Activated CD8-positive, alpha-beta memory T cell treated with anti-CD3 and anti-CD28 coated beads, Interleukin-2, amount 50 U/mL, for 24 hours (primary cell): ENCODE results near the gene SCLT1.

Experiments used
- DNase-seq: peaks from one replicate; pipeline ENCODE4 v3.0.0-alpha.2; 2020; ENCODE audit errors: extremely low read depth

The SCLT1 gene

DNA sequence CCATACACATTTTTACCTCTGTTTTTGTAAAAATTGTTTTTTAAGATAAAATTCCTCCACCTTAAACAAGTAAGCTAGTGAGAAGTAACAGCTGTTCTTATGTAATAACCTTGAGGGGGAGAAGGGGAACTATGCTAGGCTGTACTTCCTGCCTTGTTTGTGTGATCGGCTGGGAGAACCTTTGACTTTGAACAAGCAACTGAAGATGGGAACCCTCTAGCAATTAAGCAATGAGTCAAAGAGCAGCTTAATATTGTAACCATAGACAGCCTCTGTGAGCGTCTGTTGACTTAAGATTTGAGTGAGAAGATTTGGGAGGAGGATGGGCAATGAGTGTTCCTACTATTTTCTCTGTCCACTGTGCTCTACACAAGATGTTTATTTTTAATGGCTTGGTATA is 135.1 kb downstream of the SCLT1 start:
- DNase-seq = no peak

DNA sequence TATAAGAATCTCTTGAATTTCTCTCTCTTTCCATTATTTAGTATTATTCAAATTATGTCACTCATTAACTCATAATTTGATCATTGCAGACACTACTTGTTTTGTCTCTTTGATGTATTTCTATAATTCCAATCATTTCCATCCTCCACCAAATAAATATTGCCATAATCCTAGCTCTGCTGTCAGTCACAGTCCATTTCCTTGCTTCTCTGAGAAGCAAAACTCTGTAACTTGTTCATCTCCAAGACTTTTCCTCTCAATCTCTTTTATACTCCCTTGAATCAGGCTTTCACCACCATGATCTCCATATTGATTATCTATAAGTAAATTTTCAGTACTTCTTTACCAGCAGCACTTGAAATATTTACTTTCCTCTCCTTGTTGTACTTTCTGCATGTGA is 135.9 kb downstream of the SCLT1 start:
- no peak for DNase-seq

DNA sequence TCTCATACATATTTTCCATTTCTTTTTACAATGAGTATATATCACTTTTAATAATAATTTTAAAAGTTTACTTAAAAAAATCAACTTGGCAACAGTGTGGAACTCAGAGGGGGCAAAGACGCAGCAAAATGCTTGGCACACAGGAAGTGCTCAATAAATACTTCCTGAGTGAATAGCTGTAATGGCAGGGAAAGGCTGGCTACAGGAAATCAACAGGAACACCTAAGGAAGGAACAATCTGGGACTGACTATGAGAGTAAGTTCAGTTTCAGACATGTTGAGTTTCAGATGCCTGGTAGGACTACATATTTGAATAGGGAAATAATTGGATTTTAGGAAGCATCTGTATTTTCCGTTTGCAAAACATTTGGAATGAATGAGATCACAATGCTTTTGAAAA is 137.6 kb downstream of the SCLT1 start:
- DNase-seq = no peak

DNA sequence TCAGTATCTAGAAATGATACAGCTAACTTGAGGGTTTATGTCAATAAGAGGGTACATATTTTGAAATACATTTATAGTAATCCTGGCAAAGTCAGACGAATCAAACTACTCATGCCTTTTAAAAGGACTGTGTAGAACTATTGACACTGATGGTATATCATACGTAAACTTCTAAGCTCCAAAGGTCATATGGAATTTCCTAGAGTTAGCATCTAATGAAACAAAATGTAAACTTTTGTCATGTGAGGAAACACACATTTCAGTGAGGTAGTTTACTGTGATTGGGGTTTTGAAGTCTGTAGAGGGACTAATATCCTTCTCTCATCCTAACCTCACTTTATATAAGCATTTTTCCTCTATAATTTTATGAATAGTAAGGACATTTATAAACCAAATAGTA is 138.4 kb downstream of the SCLT1 start:
- DNase-seq = no peak

DNA sequence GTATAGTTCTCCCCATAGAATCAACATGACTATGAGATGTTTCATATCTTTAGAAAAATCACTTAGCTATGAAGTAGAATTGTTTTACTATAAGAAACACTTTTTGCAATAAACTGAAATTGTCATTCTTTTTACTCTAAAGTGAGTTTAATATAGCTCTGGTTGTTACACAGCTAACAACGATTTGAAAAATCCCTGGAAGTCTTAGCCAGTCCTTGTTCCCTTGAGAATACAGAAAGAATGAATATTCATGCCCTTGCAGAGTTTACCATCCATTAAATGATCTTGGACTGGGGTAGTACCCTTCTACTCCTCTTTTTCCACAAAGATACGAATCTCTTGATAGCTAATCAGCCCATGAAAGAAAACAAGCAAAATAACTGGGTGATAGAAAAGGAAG is 142.0 kb downstream of the SCLT1 start:
- no peak for DNase-seq

DNA sequence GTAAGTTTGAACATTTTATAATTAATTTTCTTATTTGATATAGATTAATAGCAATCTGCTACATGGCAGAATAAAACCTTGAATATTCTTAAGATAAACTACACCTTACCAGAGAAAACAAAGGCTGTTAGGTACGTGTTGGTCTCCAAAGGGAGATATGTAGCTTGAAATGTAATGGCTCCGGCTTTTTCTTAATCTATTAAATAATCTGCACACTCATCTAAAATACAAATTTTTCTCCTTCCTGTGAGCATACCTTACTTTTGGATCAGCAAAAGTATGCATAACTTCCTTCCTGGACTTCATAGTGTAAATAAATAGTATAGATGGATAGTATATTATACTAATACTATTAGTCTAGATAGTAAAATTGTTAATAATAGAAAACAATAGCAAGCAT is 142.5 kb downstream of the SCLT1 start:
- DNase-seq = no peak

DNA sequence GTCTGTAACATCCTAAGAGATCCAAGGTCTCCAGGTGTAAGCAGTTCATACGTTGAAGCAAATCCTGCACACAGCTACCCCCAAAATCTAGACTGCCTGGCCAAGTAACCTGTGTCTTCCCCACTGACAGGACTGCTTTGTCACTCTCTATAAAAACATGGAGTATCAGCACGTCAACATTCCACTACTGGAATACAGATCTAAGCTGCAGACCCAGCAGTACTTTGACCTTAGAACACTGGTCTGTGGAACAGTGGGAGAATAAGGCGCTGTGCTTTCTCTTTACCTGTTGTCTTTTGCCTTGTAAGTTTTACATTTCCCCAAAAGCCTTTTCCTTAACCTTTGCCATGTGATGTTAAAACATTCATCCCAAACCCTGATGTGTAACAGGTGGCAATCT is 146.4 kb downstream of the SCLT1 start:
- DNase-seq = no peak

DNA sequence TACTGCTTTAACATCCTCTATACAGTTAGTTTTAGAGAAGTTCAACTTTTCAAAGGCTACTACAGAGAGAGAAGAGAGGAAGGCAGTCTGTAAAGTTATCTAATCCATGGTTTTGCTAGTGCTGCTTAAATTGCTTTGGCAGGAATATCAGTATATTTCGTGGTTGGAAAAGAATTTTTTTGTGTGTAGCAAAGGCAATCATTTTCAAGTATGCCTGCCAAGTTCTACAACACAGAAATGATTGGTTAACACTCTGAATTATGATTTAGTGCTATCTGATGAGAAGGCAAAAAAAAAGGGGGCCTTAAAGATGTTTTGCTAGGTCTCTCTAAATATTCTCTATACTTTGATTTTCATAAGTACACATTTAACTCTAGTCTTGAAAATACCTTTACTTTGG is 150.7 kb downstream of the SCLT1 start:
- no peak for DNase-seq

DNA sequence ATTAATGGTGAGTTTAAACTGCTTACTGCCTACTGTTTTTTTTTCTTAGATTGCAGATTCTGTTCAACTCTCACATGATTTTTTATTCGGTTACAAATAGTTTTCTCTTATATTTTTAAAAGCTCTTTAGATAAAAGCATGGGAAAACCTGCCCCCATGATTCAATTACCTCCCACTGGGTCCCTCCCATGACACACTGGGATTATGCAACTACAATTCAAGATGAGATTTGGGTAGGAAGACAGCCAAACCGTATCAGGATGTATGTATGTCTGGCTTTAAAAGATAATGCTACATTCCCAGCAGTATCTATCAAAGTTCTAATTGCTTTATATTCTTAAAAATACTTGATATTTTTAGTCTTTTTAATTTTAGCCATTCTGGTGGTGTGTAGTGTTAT is 152.4 kb downstream of the SCLT1 start:
- DNase-seq = no peak

DNA sequence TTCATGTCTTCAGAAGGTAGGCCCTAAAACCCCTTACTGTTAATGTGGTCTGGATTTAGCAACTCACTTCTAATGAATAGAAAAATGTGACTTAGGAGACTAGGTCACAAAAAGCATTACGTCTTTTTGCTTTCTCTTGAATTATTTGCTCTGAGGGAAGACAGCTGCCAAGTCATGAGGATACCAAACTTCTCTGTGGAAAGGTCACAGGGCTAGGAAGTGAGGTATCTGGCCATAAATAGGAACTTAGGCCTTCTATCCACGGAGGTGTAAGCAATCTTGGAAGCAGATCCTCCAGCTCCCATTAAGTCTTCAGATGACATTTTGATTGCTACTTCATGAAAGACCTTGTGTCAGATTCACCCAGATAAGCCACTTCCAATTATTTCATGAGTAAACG is 163.3 kb downstream of the SCLT1 start:
- no peak for DNase-seq

DNA sequence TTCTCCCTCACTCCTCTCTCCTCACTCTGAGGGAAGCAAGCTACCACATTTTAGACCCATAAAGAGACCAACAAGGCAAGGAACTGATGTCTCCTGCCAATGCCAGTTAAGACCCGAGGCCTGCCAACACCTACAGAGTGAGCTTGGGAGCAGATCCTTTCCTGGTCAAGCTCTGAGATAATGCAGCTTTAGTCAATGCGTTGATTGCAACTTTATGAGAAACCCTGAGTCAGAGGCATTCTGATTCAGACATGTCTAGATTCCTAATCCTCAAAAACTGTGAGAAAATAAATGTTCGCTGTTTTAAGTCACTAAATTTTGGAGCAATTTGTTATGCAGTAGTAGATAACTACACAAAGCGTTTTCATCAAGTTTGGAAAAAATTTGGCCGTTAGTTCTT is 168.4 kb downstream of the SCLT1 start:
- DNase-seq = no peak

DNA sequence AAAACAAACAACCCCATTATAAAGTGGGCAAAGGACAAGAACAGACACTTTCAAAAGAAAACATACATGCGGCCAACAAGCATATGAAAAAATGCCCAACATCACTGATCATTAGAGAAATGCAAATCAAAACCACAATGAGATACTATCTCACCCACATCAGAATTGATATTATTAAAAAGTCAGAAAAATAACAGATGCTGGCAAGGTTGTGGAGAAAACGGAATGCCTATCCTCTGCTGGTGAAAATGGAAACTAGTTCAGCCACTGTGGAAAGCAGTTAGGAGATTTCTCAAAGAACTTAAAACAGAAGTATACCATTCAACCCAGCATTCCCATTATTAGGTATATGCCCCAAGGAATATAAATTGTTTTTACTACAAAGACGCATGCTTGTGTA is 171.4 kb downstream of the SCLT1 start:
- DNase-seq = no peak

DNA sequence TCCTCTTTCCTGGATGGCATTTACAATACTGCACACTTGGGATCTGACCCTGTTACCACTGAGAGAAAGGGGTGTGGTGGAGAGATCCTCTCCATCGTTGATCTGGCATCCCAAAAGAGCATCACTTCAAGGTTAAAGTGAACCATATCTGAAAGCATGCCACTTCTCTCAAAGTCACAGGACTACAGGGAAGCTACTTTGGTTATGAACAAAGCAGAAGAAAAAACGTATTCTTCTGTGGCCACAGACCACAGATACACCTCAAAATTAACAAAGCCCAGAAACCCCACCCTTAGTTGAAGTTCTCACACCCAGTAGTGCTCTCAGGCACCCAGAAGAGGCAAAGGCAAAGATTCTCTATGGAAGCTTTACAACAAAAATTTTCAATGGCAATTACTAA is 175.6 kb downstream of the SCLT1 start:
- DNase-seq = no peak

DNA sequence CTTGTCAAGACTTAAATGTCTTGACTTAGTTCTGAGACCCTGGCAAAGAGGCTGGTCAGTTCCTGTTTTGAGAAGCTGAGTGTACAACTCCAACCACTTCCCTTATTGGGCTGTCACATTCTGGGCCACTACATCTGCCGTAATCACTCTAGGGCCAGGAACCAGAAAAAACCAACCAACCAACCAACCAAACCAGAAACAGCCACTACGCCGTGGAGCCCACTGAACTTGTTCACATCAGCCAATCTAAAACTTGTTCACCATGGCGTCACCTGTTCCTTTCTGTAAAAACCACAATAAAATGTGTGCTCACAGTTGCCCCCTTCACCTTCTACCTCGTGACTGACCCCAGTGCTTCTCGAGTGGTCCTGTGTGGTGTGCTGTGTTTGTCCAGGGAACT is 176.5 kb downstream of the SCLT1 start:
- peak; percentile 3 for DNase-seq

DNA sequence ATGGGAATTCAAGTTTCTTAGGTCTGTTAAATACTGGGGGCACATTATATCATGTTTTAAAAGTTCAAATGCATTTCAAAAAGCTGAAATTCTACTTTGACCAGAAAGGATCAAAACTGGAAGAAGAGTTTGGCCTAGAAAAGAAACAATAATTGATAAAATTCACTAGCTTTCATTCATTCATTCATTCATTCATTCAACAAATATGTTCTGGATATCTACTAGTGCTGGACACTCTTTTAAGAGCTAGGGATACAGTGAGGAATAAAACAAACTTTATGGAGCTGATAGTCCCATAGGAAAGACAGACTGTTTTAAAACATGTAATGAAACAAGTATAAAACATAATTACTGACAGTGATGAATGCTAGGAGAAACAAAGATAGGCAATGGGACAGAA is 177.8 kb downstream of the SCLT1 start:
- DNase-seq = no peak

DNA sequence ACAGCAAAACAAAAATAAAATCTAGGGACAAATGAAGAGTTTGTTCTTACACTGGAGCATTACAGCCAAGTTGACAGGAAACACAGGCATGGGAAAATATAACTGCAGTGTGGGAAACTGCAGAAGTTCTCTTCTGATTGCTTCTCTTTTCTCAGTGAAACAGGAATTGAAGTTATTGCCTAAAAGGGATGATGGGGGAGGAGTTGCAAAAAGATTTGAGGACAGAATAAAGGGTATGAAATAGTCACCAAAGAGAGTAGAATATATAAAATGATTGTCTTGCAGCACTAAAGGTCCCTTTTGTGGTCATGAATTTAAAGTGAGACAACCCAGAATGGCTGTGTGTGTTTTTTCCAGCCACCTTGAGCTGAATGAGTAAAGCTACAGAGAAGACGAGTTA is 180.1 kb downstream of the SCLT1 start:
- DNase-seq = no peak

DNA sequence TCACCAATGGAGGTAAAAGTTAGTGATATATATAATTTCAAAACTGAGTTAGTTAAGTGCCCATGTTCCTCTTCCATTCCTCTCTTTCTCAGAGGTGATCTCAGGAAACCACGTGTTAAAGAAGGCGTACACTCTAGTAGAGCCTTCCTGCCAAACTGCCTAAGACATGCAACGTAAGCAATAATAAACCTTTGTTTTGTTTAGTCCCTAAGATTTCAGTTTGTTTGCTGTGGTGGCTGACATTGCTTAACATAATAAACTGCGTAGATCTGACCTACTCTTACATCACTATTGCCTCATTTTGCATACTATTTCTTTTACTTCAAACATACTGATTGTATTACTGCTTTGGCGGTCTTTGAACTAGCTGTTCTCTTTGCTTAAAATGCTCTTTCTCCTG is 184.6 kb downstream of the SCLT1 start:
- DNase-seq = no peak

DNA sequence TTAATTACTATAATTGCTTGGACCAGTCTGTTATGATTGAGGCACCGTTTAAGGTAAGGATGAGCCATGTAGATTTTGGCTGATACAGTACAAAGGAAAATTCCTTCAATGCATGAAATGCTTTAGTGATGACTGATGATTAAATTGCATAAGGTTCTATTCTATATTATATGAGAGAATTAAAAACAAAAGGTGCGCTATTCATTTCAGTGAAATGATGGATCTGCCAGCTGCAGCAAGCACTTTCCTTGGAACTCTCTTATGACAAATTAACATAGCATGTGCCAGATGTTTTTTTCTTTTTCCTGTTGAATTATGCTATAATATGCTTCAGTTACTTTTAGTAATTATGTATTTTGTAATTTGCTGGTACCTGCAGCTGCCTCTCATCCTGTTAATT is 185.4 kb downstream of the SCLT1 start:
- no peak for DNase-seq

DNA sequence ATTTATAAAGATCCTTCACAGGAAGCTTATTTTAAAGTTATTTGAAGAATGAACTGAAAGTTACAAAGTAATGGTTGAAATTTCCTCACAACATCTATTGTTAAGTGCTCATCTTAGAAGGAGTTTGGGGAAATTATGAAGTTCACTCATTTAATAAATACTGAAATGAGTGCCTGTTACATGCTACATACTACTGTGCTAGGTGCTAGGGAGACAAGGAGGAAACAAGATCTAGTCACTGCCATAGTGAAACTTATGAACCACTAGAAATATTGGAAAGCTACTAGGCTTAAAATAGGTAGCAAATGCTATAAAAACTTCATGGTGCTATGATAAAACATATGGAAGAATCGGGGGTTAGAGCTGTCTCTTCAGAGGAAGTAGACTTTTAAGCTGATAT is 186.8 kb downstream of the SCLT1 start:
- no peak for DNase-seq

DNA sequence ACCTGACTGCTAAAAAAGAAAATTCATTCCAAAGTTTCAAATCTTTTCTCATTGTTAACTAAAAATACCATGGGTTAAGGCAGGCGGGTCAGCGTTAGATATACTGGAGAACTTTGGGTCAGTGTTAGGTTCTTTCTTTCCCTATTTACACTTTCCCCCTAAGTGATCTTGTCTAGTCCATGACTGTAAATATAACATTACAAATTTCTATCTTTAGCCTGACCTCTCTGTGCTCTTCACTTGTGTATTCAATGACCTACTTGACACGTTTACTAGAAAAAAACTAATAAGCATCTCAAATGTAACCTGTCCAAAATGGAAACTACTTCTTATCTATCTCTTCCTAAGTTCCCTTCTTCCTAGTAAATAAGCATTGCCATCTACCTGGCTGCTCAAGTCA is 188.5 kb downstream of the SCLT1 start:
- DNase-seq = no peak

DNA sequence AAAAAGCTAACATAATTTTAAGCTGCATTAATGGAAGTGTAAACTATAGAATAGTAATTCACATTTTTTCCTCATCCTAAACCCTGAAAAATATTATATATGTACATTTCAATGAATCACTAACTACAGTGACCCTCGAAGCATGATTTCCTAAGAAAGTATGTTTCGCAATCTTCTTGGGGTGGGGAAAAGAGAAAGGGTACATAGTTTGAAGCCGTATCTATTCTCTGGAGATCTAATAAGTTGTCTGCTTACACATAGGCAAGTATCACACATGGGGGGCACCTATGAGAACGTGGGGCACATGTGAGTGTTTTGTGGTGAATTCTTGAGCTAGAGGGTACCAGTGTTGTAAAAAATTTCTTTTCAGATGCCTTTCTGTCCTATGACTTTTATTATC is 212.7 kb downstream of the SCLT1 start:
- DNase-seq = no peak

DNA sequence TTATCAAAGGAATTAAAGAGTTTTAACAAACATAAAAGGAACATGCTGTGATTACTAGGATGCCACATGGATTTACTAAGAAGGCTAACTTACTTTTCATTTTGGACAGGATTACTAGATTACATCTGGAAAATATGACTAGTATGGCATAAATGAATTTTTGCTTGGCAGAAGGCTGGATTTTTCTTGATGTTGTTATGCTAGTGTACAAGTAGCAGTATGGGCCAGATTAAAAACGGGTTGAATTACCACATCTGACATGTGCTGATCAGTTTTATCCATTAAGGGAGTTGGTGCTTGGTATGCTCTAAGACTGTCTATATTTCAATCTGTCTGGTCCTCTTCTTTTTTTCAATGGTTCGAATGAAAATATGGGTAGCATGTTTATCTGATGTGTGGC is 213.4 kb downstream of the SCLT1 start:
- DNase-seq = no peak

DNA sequence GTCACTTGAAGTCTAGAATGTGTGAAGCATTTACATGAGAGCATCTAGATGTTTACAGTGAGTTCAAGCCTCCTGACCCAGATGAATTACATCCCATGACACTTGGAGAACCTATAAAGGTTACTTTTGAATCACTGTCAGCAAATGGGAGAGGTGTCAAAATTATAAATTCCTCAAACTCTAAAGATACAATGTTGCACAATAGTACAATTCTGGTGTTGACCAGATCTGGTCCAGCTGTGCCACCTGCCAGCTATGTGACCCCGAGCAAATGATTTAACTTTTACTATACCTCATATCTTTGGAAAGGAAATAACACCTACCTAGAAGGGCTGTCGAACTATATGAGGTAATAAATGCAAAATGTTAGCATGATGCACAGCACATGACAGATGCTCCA is 214.1 kb downstream of the SCLT1 start:
- no peak for DNase-seq

DNA sequence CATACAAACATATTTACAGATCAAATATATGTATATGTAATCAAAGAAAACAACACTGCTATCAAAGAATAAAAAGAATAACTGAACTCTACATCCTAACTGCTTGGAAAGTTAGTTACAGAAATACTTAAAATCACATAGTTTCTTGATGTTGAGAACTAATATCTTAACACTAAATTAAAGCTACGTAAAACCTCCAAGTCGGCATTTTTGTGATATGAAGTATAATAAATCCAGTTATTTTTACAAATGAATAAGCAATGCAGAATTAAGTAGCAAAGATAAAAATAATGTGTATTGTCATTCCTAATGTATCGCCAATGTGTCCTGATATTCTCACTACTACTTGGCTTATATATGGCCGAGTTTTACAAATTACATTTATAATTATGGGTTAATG is 215.4 kb downstream of the SCLT1 start:
- no peak for DNase-seq

DNA sequence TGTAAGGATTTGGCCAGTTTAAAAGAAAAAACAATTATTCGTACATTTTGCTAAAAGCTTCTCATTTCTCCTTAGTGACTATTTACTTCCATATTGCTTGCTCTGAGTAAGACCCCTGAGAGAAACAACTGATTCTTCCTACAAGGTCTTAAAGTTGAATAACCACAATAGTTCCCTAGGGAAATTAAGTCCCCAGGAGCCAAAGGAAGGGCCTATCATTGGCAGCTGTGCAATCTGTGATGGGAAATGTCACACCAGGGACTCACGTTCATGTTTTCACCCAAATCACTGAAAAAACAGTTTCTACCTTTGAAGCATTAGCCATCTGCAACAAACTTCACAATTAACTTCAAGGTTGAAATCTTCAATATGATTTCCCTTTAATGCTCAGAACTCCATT is 217.1 kb downstream of the SCLT1 start:
- no peak for DNase-seq
